IPS-NIHi7 (cell line): ENCODE data around the gene NDUFS3.
A peak's percentile ranks its signal among the peaks of the same experiment; 100 is the strongest.
"Not testable (repeated sequence)": the region's sequence is repeated elsewhere in the genome, so short reads cannot be mapped to it uniquely, and the experiment has no call there.

Experiments used
- DNase-seq: peaks from one replicate; pipeline ENCODE4 v3.0.0; 2012; ENCODE audit warnings: mixed read lengths; ENCODE audit errors: extremely low spot score

NDUFS3 gene

DNA sequence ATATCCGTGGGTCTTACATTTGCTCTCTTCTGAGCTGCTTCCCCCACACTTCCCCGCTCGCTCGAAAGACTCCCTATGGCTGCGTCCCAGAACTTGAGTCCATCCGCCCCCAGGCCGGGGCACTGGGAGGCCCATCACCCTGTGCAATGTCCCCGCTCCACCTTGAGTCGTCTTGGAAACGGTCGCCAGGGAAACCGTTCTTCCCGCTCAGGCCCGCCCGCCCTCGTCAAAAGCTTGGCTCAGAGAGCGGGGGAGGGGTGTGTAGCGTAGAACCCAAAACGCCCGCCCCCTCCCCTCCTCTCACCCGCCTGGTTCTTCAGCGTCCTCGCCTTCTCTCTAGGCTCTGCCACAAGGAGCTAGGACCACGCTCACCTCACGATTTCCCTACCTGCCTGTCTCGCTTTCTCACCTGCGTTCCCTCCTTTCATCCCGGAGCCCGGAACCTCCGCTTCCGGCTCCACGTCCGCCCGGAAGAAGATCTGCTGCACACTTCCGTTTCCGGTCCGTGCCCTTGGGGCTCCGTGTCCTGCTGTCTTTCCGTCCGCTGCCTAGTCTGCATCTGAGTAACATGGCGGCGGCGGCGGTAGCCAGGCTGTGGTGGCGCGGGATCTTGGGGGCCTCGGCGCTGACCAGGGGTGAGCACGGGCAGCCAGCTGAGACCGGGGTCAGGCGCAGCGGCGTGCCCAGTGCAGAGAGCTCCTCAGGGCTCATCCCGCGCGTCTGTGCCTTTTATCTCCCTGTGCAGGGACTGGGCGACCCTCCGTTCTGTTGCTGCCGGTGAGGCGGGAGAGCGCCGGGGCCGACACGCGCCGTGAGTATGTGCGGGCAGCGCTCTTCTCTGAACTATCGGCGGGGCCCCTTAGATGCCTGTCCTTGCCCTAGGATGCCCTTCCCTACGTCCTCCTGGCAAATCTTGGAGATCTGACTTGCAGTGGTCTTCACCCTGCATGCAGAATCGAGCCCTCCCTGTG is at the start of gene NDUFS3, which contains the start of gene KBTBD4:
Gene NDUFS3, plus strand, starts transcription at position 551 of the 971 bp plus-strand sequence. Its CDS starts 18 bp downstream, at position 569.
Gene KBTBD4, minus strand, starts transcription at position 447 of the 971 bp plus-strand sequence. Its CDS starts 19 bp downstream, at position 428.
- peak; percentile 92 for DNase-seq

- DNase-seq: no peak
Observed at GRCh38 chr11:47529951-47530350, 48.9 kb upstream of the NDUFS3 start.

GRCh38 chr11:47530721-47531120 is 48.2 kb upstream of the NDUFS3 start:
- not testable (repeated sequence) for DNase-seq

DNA sequence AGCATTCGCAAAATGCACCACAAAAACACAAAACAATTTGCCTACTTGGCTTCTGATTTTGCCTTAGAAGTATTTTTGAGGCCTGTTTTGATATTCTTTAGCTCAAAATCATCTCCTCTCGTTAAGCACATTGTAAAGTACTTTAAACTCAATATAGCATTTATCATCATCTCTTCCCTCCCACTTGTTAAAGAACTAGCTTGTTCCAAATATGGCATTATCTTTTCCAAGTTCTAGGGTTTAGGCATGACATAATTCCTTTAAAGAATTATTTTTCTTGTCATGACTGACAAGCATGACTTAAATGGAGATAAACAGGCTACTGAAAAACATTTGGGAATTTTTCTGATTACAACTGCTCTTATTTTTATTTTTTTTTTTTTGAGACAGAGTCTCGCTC is 47.2 kb upstream of the NDUFS3 start:
- no peak for DNase-seq

GRCh38 chr11:47532597-47533213 is 46.2 kb upstream of the NDUFS3 start:
- DNase-seq: no peak

DNA sequence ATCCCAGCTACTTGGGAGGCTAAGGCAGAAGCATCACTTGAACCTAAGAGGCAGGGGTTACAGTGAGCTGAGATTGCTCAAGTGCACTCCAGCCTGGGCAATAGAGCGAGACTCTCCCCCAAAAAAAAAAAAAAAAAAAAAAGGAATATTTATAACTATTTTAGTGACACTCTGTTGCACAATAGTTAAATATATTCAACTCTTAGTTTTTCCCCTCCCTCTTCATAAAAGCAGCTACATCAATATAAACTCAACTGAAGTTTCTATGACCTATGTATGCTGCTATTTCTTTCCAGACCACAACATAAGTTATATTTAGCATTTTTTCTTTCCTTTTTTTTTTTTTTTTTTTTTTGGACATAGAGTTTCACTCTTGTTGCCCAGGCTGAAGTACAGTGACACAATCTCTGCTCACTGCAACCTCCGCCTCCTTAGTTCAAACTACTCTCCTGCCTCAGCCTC is 45.2 kb upstream of the NDUFS3 start:
- no peak for DNase-seq

DNA sequence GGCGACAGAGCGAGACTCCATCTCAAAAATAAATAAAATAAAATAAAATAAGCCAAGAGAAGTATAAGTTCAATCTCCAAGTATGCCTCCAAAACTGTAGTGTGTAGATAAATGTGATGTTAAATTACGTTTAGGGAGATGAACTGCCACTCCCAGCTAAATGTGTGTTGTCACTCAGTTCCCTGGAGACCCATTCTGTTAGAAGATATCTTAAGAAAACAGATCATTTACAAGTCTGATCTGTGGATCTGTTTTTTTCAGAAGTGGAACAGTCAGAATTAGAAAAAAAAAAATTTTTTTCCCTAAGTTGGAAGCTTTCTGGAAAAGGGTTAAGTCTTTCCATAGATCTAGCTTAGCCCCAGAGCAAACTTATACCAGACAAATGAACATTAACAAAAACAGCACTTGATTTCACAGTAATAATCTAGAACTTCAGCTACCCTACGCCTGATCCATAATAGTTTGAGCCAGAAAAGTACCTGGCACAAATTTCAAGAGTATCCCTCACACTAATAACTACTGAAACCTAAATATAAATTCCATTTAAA is 44.1 kb upstream of the NDUFS3 start:
- DNase-seq: no peak

DNA sequence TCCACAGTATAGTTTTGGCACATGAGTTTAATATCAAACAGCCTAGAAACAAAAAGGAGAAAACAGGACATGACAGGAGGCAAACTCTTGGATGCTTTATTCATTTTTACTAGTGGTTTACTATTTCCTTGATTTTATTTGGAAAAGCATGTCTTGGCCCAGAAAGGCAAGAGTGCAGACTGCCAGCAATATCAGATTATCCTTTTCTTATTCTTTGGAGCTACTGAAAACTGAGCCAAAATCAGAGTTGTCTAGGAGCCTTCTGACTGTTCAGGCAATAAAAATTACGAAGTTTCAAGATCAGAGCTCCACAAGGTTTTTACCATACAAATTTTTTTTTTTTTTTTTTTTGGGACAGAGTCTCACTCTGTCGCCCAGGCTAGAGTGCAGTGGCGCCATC is 42.0 kb upstream of the NDUFS3 start:
- no peak for DNase-seq

DNA sequence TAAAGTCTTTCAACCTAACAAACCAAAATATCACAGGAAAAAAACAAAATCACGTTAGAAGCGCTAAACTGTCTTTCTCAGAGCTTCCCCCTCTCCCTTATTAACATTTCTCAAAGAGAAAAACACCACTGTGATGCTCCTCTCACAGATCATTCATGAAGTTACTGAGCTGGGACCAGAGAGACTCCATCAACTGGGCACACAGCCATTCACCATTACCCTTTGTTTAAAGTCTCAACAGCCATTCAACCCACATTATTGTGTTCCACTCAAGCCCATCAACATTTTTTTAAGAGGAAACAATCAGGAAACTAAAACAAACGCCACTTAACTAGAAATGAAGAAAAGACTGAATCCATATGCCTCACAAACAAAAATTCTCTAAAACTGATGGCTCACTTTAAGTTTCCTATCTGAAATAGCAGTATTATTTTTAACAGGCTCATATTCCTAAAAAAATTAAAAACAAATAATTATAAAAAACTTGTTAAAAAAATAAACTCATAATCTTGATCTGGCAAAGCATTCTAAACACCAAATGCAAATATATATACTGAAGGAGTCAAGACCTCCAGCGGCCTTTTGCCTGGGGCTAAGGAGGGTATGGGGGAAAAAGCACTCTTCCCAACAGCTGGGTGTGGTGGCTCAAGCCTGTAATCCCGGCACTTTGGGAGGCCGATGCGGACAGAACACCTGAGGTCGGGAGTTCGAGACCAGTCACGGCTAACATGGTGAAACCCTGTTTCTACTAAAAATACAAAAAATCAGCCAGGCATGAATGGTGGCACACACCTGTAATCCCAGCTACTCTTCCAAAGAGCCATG is 39.9 kb upstream of the NDUFS3 start:
- DNase-seq: no peak

DNA sequence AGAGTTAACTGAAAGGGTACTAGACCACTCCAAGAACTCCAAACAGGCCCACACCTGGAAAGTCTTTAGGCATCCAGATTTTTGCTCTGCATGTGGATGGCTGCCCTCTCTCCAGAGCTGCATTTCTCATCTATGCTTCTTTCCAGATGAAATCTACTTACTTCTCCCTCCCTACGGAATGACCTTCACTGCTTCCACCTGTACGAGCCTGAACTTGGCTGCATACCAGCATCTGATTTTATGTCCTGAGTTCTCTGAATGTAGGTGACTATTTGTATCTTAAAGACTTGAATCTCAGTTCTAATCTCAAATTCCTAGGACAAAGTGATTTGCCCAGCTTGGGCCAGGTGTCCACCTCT is 39.2 kb upstream of the NDUFS3 start:
- DNase-seq: no peak

GRCh38 chr11:47541070-47541469 is 37.8 kb upstream of the NDUFS3 start:
- DNase-seq: no peak

DNA sequence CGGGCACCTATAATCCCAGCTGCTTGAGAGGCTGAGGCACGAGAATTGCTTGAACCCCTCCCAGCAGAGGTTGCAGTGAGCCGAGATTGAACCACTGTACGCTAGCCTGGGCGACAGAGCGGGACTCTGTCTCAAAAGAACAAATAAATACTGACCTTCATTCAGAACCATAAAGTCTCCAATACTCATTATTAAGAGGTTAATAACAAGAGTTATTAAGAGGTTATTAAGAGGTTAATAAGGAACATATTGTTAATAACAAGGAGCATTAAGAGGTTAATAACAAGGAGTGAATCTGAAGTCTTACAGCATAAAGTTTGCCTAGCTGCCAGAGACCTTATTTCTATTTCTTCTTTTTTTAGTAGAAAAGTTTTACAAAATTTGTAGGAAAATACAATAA is 33.6 kb upstream of the NDUFS3 start:
- DNase-seq: no peak

DNA sequence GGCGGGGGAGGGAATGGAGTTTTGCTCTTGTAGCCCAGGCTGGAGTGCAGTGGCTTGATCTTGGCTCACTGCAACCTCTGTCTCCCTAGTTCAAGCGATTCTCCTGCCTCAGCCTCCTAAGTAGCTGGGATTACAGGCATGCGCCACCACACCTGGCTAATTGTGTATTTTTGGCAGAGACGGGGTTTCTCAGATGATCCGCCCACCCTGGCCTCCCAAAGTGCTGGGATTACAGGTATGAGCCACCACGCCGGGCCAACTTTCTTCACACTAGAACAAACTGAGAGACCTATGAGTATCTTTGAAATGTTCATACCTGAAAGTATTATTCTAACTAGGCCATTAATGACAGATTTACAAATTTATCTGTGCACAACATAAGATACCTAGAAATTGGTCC is 32.6 kb upstream of the NDUFS3 start:
- DNase-seq: not testable (repeated sequence)

GRCh38 chr11:47550288-47551047 is 28.4 kb upstream of the NDUFS3 start:
- no peak for DNase-seq

DNA sequence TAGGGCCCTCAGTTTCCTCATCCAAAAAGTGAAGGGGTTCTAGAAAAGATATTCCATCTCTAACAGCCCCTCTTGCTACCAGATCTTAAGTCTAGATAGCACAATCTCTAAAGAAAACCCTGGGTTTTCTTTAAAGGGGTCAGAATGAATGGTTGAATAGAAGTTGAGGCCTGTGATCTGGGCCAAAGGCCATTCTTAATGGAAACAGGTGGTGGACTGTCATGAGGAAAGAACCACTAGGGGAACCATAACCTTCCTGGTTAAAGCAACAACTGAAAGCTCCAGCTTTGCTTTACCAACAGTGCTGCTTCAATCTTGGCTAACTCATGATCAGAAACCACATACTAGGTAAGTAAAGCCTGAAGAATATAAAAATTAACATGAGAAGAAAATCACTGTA is 27.8 kb upstream of the NDUFS3 start:
- peak; percentile 34 for DNase-seq

GRCh38 chr11:47552056-47552565 is 26.8 kb upstream of the NDUFS3 start:
- DNase-seq: peak; percentile 30

DNA sequence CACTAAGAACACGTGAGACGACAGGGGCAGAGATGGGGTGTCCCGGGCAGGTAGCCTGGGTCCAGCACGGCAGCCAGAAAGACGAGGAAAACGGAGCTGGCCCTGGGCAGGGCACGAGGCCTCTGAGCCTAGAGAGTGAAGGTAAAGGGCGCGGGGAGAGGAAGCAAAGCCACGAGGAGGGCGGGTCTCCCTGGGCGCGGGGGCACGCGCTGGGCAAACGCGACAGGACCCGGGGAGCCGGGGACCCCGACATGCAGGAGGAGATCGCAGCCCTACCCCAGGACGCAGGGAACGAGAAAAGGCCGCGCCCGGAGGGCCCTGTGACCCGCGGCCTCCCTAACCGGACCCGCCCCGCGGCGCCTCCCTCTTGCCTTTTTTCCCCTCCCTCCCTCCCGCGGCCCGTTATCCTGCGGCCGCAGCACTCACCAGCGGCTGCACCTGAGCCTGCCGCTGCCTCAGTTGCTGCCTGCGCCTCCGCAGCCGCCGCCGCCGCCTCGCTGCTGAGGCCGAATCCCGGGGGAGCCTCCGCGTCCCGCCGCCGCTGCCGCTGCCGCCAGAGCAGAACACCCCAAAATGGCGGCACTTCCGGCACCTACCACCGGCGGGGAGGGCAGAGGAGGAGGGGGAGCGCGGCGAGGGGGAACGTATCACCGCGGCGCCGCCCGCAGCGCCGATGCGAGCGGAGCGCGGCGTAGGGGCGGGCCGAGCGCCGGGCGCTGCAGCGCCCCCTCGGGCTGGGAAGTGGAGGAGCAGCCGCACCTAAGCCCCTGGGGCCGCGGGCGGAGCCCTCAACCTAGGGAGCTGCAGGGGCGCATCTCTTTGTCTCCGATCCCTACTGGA is 26.1 kb upstream of the NDUFS3 start, which contains the start of gene CELF1:
Gene CELF1, minus strand, starts transcription at position 567 of the 840 bp plus-strand sequence. CDS start 53,609 bp downstream, outside the sequence.
- DNase-seq: peak; percentile 92

- DNase-seq: peak; percentile 59
Observed at GRCh38 chr11:47553406-47553743, 25.5 kb upstream of the NDUFS3 start.

- DNase-seq: not testable (repeated sequence)
Observed at GRCh38 chr11:47557004-47557403, 21.9 kb upstream of the NDUFS3 start.

- DNase-seq: no peak
Observed at GRCh38 chr11:47558695-47559094, 20.2 kb upstream of the NDUFS3 start.
